Stomach (tissue), 9 donors: ENCODE measurements around the gene WTAP. TPM values are rescaled to one million over a fixed set of nuclear protein-coding genes. Genes with fewer than 3 reads are reported as not detected.
A peak's percentile ranks its signal among the peaks of the same experiment; 100 is the strongest.

Experiments used
- DNase-seq, 2 donors: peaks; one replicate each; pipeline versions ENCODE4 v3.0.0 to v3.0.0-alpha.2; 2013 to 2019
- H3K27ac ChIP-seq, 5 donors: fragments of 200-600 bp in 4 of 5; sonication (generic) in 4 of 5; one replicate each; pipeline ENCODE4 v1.5.1; 2013 to 2019; ENCODE audit warnings: mild to moderate bottlenecking in 1 of 5, moderate library complexity in 1 of 5
- H3K27me3 ChIP-seq, 3 donors: fragments of 200-600 bp; sonication (generic); one replicate each; pipeline ENCODE4 v1.5.1; 2017 to 2019; ENCODE audit warnings: mixed run types in 1 of 3
- H3K36me3 ChIP-seq, 4 donors: fragments of 200-600 bp; sonication (generic); 1 replicate in 3 of 4; 2 replicates in 1 of 4; pipeline ENCODE4 v1.5.1; 2016 to 2019
- H3K4me1 ChIP-seq, 4 donors: fragments of 200-600 bp; sonication (generic); one replicate each; pipeline ENCODE4 v1.5.1; 2016 to 2019
- H3K4me3 ChIP-seq, 4 donors: fragments of 200-600 bp; sonication (generic) in 3 of 4; one replicate each; pipeline ENCODE4 v1.5.1; 2016 to 2019; ENCODE audit warnings: mild to moderate bottlenecking in 1 of 4
- H3K9me3 ChIP-seq, 4 donors: fragments of 200-600 bp; sonication (generic); one replicate each; pipeline ENCODE4 v1.5.1; 2016 to 2019
- EP300 ChIP-seq: sonication (generic); formaldehyde crosslinking; IDR thresholded peaks from one replicate; pipeline ENCODE4 v1.6.1; 2017; ENCODE audit warnings: antibody characterized with exemption
- POLR2A ChIP-seq, 4 donors: fragments of 450-650 bp; IDR thresholded peaks; one replicate each; pipeline ENCODE4 v1.6.1; 2016; ENCODE audit warnings: antibody characterized with exemption in 4 of 4, control low read depth in 2 of 4, mild to moderate bottlenecking in 1 of 4, moderate library complexity in 1 of 4
- POLR2AphosphoS5 ChIP-seq, 3 donors: sonication (generic); formaldehyde crosslinking; IDR thresholded peaks; one replicate each; pipeline ENCODE4 v1.6.1; 2016; ENCODE audit warnings: antibody characterized with exemption in 3 of 3
- WGBS, 5 donors: extraction: QIAGEN DNeasy Blood & Tissue Kit in 3 of 5; methylation state at CpG; one replicate each; pipeline versions ENCODE4 v1.1.5 to v1.1.7; 2013 to 2018; 5-methylcytosine and 5-hydroxymethylcytosine counted together
- intact Hi-C: fragments of 100-400 bp; cut with DNase I; formaldehyde crosslinking; loops from one replicate; pipeline ENCODE4 v1.15.1; 2023; ENCODE audit warnings: low total_unique reads
- polyA plus RNA-seq, 3 donors: library from polyadenylated mRNA; stranded (reverse); fragments of 200-250 nt; gene quantifications; one replicate each; pipeline ENCODE4 v1.2.3, GENCODE V29; 2013
- total RNA-seq, 5 donors: library from RNA; depleted of rRNA; stranded (reverse); fragments of >200 nt; gene quantifications; one replicate each; pipeline versions ENCODE4 v1.1.0 to v1.2.3, GENCODE V29; 2014 to 2016
- TF ChIP-seq, protein P1 (sequence below), 7 experiments: fragments of 450-650 bp in 4 of 7; fragments of 200-600 bp in 3 of 7; sonication (generic) in 3 of 7; IDR thresholded peaks; one replicate each; pipeline ENCODE4 v1.5.1; 2016 to 2019; ENCODE audit warnings: antibody characterized with exemption in 7 of 7, control low read depth in 2 of 7, mild to moderate bottlenecking in 1 of 7
- donor health status: healthy with polysubstance abuse.
- donor health status: Bipolar disorder and iron deficiency.
- donor health status: healthy.

WTAP gene
- total and polyA plus RNA-seq, 8 donors = 35.0 to 125 (median 78.6) TPM

DNA sequence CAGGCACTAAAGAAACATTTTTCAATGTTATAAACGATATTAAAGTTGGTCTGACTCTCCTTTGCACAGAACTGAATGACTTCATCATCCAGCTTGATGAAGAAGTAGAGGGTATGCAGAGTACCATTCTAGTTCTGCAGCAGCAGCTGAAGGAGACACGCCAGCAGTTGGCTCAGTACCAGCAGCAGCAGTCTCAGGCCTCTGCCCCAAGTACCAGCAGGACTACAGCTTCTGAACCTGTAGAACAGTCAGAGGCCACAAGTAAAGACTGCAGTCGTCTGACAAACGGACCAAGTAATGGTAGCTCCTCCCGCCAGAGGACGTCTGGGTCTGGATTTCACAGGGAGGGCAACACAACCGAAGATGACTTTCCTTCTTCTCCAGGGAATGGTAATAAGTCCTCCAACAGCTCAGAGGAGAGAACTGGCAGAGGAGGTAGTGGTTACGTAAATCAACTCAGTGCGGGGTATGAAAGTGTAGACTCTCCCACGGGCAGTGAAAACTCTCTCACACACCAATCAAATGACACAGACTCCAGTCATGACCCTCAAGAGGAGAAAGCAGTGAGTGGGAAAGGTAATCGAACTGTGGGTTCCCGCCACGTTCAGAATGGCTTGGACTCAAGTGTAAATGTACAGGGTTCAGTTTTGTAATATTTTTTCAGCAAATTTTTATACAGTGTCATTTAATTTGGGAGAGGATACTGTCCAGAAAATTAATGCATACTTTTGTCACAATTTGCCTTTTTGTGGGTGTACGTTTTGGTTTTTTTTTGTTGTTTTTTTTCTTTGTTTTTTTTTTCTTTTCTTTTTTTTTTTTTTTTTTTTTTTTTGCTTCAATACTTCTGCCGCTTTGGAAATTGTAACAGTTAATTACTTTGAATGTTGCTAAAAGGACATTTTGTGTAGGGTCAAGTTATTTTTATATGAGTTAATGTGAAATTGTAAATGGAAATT, 27.9 kb downstream of the WTAP start:
- H3K4me3 ChIP-seq = no peak overlapping the region
- peaks cover 0 to 23% (median 4%) of the 10 kb centered on the region in 4 donors for H3K4me1 ChIP-seq
- H3K27ac ChIP-seq = peak overlapping the region in 1 of 5 donors; percentile 4
- no peaks in the 10 kb centered on the region for H3K9me3 ChIP-seq
- intact Hi-C loops = loop anchor here (10.0 kb wide), 1 partner anchor 70 kb away; no protein-coding TSS in a partner anchor
- H3K27me3 ChIP-seq = no peaks in the 10 kb centered on the region
- DNase-seq = peak in 1 of 2 donors; percentile 12
- TF ChIP-seq POLR2A (IDR thresholded peaks at IDR 0.05) (no peak), EP300 (no peak), POLR2AphosphoS5 (IDR thresholded peaks at IDR 0.05) (no peak)
- TF ChIP-seq, protein P1, sequence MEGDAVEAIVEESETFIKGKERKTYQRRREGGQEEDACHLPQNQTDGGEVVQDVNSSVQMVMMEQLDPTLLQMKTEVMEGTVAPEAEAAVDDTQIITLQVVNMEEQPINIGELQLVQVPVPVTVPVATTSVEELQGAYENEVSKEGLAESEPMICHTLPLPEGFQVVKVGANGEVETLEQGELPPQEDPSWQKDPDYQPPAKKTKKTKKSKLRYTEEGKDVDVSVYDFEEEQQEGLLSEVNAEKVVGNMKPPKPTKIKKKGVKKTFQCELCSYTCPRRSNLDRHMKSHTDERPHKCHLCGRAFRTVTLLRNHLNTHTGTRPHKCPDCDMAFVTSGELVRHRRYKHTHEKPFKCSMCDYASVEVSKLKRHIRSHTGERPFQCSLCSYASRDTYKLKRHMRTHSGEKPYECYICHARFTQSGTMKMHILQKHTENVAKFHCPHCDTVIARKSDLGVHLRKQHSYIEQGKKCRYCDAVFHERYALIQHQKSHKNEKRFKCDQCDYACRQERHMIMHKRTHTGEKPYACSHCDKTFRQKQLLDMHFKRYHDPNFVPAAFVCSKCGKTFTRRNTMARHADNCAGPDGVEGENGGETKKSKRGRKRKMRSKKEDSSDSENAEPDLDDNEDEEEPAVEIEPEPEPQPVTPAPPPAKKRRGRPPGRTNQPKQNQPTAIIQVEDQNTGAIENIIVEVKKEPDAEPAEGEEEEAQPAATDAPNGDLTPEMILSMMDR (IDR thresholded peaks at IDR 0.05) = no peak
- H3K36me3 ChIP-seq = peaks cover 40 to 89% (median 85%) of the 10 kb centered on the region in 4 donors
- WGBS, 5 donors = 63 to 81% (median 78%) methylated on average over 15 of the region's 15 CpGs

DNA sequence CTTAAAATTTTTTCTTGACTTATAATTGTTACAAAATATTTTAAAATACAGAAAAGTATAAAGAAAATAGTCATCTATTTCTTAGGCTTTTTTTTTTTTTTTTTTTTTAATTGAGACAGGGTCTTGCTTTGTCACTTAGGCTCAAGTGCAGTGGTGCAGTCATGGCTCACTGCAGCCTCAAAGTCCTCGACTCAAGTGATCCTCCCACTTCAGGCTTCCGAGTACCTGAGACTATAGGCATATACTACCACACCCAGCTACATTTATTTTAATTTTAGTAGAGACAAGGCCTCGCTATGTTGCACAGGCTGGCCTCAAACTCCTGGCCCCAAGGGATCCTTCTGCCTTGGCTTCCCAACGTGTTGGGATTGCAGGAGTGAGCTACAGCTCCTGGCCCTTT, 29.2 kb downstream of the WTAP start:
- TF ChIP-seq, protein P1 (IDR thresholded peaks at IDR 0.05) = no peak
- TF ChIP-seq POLR2A (IDR thresholded peaks at IDR 0.05) = no peak
- TF ChIP-seq EP300 = no peak
- no peak for TF ChIP-seq POLR2AphosphoS5 (IDR thresholded peaks at IDR 0.05)
- intact Hi-C loops = loop anchor here (10.0 kb wide), 1 partner anchor 72 kb away; no protein-coding TSS in a partner anchor
- no peaks in the 10 kb centered on the region for H3K27me3 ChIP-seq
- WGBS, 5 donors = 82 to 96% (median 91%) methylated on average over 4 of the region's 4 CpGs
- H3K9me3 ChIP-seq = no peaks in the 10 kb centered on the region
- no peak for DNase-seq
- no peak overlapping the region for H3K27ac ChIP-seq
- peaks cover 37 to 77% (median 74%) of the 10 kb centered on the region in 4 donors for H3K36me3 ChIP-seq
- no peak overlapping the region for H3K4me3 ChIP-seq
- peaks cover 0 to 30% (median 14%) of the 10 kb centered on the region in 4 donors for H3K4me1 ChIP-seq

DNA sequence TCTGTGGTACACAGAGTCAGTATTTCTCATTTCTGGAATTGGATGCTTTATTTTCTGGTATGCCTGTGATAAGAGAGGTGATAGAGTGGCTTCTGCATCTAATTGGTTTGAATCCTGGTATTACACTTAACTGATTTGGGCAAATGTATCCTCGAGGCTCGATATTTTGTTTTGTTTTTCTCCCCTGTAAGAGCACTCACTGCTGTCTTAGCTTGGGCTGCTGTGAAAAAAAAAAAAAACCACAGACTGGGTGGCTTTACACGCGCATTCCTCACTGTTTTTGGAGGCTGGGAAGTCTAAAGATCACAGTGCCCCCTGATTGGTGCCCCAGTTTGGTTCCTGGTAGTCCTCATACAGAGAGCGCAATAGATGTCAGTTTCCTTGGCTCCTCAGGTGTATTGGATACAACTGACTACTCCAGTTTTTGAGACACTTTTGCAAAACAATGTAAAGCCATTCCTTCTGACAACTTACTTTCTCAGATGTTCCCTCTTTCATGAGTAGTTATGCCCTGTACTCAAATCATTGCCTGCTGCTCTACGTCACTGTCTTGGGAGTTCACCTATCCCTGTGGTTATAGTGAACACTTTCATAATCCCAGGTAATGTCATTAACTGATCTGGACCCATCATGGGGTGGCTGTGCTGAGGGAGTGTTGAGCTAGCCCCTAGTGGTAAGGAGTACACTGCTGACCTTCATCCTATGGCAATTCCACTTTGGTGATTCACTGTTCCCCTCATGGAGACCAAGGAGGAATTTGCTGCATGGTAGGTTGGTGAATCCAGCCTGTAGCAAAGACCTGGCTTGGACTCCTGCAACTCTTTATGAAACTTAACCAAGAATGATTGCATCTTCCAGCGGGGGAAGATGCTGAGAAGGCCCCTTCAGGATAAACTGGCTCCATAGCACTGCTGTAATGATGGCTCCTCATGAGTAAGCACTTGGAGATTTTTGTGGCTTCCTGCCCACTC, 31.0 kb downstream of the WTAP start:
- Histone ChIP-seq H3K4me3 (no peak overlapping the region), H3K27ac (peak overlapping the region in 2 of 5 donors; percentile 13 to 15), H3K36me3 (peaks cover 31 to 59% (median 56%) of the 10 kb centered on the region in 4 donors), H3K27me3 (no peaks in the 10 kb centered on the region), H3K9me3 (no peaks in the 10 kb centered on the region), H3K4me1 (peaks cover 7 to 36% (median 23%) of the 10 kb centered on the region in 4 donors)
- 86 to 94% (median 93%) methylated on average over 7 of the region's 7 CpGs for WGBS, 5 donors
- intact Hi-C loops = loop anchor here (10.0 kb wide), 1 partner anchor 74 kb away; no protein-coding TSS in a partner anchor
- no peak for DNase-seq
- TF ChIP-seq EP300 (no peak), POLR2A (IDR thresholded peaks at IDR 0.05) (no peak), POLR2AphosphoS5 (IDR thresholded peaks at IDR 0.05) (no peak)
- TF ChIP-seq, protein P1 (IDR thresholded peaks at IDR 0.05) = no peak
